Stimulated activated CD8-positive, alpha-beta memory T cell treated with anti-CD3 and anti-CD28 coated beads, Interleukin-7, amount 100 ng/mL, for 24 hours (primary cell): ENCODE results near the gene CD59.
"Not testable (repeated sequence)": the region's sequence is repeated elsewhere in the genome, so short reads cannot be mapped to it uniquely, and the experiment has no call there.

Experiments
- DNase-seq: peaks from one replicate; pipeline ENCODE4 v3.0.0-alpha.2; 2020; ENCODE audit warnings: low read depth

CD59 gene

DNA sequence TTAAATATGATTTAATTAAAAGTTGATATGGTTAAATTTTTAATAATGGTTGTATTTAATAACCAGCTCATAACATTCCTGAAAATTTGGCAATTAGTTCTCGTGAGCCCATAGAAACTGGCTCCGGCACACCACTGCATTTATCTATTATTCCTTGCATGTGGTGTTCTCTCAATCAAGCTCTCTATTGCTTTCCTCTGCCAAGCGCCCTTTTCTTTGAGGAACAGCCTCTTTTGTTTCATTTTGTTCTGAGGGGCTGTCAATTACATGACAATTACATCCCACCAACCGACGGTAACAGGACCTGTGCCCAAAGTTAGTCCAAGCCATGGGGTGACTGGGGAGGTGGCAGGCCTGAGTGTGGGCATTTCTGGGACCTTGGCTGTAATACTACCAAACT lies 43.7 kb downstream of the CD59 start:
- DNase-seq = no peak

DNA sequence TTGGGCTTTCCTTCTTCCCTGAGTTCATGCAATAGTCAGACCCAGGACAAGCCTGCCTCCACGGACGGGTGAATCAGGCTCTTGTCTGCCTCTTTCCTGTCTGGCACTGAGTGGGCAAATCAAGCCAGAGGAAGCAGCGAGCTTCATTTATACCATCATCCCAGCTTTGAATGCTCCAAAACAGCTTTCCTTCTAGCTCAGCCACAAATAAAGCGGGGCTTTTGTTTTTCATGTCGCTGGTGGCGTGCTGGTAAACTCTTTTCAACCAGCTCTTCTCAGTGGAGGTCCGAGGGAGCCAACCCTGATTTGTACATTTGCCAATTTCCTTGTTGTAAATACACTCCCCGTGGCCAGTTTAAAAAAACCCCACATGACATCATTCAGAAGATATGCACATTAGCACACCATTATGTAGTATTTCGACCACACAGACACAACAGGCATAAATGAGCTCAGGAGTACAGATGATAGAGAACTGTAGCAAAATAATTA lies 44.2 kb downstream of the CD59 start:
- DNase-seq = no peak

DNA sequence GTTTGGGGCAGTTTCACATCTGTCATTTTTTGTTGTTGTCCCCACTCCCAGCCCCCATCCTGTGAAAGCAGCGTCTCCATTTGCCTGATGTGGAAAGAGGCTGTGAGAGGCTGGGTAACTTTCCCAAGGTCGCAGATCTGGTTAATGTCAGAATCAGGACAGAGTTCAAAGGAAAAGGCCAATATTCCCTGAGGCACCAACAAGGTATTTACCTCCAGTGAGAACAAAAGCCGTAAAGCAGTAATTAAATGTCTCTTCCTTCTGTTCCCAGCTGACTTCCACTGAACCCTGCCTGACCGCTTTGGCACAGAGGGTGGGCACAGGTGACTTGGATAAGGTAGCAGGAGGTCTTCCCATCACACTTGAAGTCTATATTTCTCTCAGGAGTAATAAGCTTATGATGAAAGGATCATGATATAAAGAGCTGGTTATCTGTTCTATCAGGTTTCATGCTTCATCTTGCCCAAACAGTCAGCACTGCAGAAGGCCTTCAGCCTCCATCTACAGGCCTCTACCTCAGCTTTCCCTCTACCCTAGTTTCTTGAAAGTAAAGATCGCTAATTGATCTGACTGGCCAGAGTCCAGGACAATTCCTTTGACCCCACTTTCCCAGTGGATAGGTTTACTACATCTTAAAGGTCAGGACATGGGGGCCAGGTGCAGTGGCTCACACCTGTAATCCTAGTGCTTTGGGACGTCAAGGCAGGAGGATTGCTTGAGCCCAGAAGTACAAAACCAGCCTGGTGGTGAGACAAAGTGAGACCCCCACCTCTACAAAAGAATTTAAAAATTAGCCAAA lies 45.0 kb downstream of the CD59 start:
- no peak for DNase-seq

- no peak for DNase-seq
Observed at GRCh38 chr11:33690290-33691065, 45.7 kb downstream of the CD59 start.

GRCh38 chr11:33689501-33689900 lies 46.7 kb downstream of the CD59 start:
- DNase-seq = no peak

- no peak for DNase-seq
Observed at GRCh38 chr11:33689085-33689484, 47.1 kb downstream of the CD59 start.

GRCh38 chr11:33687733-33688479 lies 48.3 kb downstream of the CD59 start:
- no peak for DNase-seq

- no peak for DNase-seq
Observed at GRCh38 chr11:33685082-33685481, 51.1 kb downstream of the CD59 start.

GRCh38 chr11:33684003-33684706 lies 52.1 kb downstream of the CD59 start:
- no peak for DNase-seq

- DNase-seq = no peak
Observed at GRCh38 chr11:33682446-33682845, 53.8 kb downstream of the CD59 start.

GRCh38 chr11:33682019-33682418 lies 54.2 kb downstream of the CD59 start:
- no peak for DNase-seq

DNA sequence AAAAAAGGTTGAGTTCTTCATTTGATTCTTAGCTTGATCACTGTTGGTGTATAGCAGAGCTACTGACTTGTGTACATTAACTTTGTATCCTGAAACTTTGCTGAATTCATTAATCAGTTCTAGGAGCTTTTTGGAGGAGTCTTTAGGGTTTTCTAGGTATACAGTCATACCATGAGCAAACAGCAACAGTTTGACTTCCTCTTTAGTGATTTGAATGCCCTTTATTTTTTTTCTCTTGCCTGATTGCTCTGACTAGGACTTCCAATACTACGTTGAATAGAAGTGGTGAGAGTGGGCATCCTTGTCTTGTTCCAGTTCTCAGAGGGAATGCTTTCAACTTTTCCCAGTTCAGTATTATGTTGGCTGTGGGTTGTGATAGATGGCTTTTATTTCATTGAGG lies 57.6 kb downstream of the CD59 start:
- not testable (repeated sequence) for DNase-seq

- DNase-seq = no peak
Observed at GRCh38 chr11:33674035-33674814, 62.0 kb downstream of the CD59 start.

- no peak for DNase-seq
Observed at GRCh38 chr11:33672273-33672672, 64.0 kb downstream of the CD59 start.

DNA sequence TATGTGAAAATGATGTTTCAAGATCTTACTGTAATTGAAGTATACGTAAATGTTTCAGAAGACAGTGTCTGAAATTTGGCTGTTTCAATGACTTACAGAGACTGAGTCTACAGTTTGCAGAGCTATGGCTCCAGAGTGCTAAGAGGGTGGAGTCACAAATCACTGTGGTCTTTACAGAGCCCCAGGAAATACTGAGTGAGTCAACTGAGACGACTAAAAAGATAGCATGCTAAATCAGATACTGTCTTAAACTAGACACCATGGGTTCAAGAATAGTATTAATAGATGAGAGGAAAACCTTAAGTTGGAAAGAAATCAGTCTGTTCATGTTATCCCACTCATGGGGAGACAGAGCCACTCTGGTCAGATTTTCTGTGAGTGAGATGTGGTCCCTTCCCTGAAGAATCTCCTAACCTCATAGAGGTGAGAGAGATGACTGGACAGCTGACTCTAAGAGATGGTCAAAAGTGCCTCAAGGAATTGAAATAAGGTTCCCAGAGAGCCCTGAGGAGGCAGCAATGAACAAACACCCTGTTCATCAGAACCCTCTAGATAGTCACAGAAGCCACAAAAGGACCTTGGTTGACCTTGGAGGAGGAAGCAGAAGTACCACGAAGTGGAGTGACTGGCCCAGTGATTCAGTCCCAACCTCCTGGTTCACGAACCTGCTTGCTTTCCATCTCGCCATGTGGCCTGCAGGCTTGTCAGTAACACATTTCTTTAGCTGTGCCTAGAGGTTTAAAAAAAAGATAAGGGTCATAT lies 65.8 kb downstream of the CD59 start:
- no peak for DNase-seq

DNA sequence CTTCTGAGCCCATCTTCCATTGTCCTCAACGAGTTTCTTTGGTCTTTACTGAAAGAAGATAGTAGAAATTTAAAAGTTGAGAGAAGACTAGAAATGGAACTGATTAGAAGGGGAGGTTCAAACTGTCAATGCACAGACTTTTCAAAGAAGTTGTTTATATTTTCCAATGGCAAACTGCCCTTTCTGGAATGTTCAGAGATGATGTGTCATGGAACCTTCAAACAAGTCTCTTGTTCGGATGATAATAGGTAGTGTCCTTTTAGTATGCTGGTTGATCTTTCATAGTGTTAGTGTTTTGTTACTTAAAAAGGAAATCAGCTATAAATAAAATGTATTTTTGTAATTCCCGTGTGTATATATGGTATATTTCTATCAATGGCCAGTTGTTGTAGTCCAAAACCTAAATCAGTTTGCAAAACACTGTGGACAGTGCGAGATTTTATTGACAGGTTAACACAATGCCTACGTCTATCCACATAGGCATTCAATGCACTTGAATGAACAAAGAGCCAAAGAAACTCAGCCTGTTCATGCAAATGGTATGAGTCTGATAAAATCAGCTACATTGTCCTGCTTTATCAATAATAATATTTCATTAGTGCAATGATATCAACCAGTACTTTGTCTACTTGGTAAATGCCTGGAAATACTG lies 66.5 kb downstream of the CD59 start:
- no peak for DNase-seq

- no peak for DNase-seq
Observed at GRCh38 chr11:33668951-33669596, 67.1 kb downstream of the CD59 start.

- no peak for DNase-seq
Observed at GRCh38 chr11:33668468-33668825, 67.8 kb downstream of the CD59 start.

DNA sequence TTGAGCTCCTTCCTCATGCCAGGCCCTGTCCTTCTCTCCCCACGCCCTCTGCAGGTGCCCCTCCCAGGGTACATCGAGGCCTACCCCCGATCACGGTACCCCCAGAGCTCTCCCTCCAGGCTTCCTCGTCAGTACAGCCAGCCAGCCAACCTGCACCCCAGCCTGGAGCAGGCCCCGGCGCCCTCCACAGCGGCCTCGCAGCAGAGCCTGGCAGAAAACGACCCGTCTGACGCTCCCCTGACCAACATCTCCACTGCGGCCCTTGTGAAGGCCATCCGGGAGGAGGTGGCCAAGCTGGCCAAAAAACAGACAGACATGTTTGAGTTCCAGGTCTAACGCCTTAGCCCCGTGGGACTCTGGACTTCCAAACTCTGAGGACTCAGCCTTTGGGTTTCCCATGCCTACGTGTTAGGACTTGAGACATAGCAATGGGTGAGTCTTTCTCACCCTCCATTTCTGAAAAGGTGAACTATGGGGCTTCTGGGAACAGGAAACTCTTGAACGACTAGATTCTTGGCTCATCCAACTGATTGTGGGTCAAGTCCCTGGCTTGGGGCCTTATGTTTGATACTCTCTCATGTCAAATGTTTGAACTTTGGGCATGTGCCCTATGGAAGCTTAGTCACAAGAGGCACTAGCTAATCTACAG lies 68.3 kb downstream of the CD59 start:
- DNase-seq = no peak
